CD14-positive monocyte (primary cell): ENCODE measurements around the gene NAA38. TPM values are rescaled to one million over a fixed set of nuclear protein-coding genes. Genes with fewer than 3 reads are reported as not detected.
A peak's percentile ranks its signal among the peaks of the same experiment; 100 is the strongest.

ENCODE experiments used
- DNase-seq, 3 donors: peaks; one replicate each; pipeline ENCODE4 v3.0.0-alpha.2; 2011 to 2022
- H2AFZ ChIP-seq: 2 replicates; pipeline ENCODE4 v1.6.0; 2012; ENCODE audit warnings: mild to moderate bottlenecking, low read depth, low read length, inconsistent platforms; ENCODE audit not compliant: insufficient read depth, poor library complexity, severe bottlenecking
- H3K27ac ChIP-seq, 2 donors: 1 replicate in 1 of 2; 2 replicates in 1 of 2; pipeline ENCODE4 v1.5.1; 2012 to 2013; ENCODE audit warnings: low read length in 2 of 2, control low read depth in 1 of 2, inconsistent platforms in 1 of 2, low read depth in 1 of 2, mild to moderate bottlenecking in 1 of 2
- H3K27me3 ChIP-seq, 2 donors: one replicate each; pipeline versions ENCODE4 v1.6.0 to v1.6.1; 2011 to 2013; ENCODE audit warnings: low read length in 2 of 2; ENCODE audit not compliant: control insufficient read depth in 2 of 2, insufficient read depth in 2 of 2
- H3K36me3 ChIP-seq, 2 donors: replicated peaks in 1 of 2; 1 replicate in 1 of 2; 2 replicates in 1 of 2; pipeline versions ENCODE4 v1.5.1 to v1.6.1; 2012 to 2013; ENCODE audit warnings: low read length in 2 of 2, control low read depth in 1 of 2, inconsistent platforms in 1 of 2, mild to moderate bottlenecking in 1 of 2; ENCODE audit not compliant: insufficient read depth in 2 of 2, control insufficient read depth in 1 of 2
- H3K4me1 ChIP-seq, 2 donors: 1 replicate in 1 of 2; 2 replicates in 1 of 2; pipeline versions ENCODE4 v1.5.1 to v1.6.1; 2012 to 2013; ENCODE audit warnings: low read length in 2 of 2, control low read depth in 1 of 2, inconsistent platforms in 1 of 2, mild to moderate bottlenecking in 1 of 2, moderate library complexity in 1 of 2; ENCODE audit not compliant: insufficient read depth in 2 of 2, control insufficient read depth in 1 of 2
- H3K4me2 ChIP-seq: replicated peaks from 2 replicates; pipeline ENCODE3; 2012; ENCODE audit warnings: low read length, moderate library complexity, mild to moderate bottlenecking; ENCODE audit not compliant: poor library complexity, severe bottlenecking; ENCODE audit errors: extremely low read depth
- H3K4me3 ChIP-seq, 3 experiments: fragments of 200-600 bp in 1 of 3; sonication (generic) in 1 of 3; replicated peaks in 1 of 3; 1 replicate in 2 of 3; 2 replicates in 1 of 3; pipeline ENCODE4 v1.5.1; 2011 to 2013; ENCODE audit warnings: low read length in 3 of 3, mild to moderate bottlenecking in 3 of 3, control low read depth in 2 of 3, low read depth in 2 of 3, inconsistent platforms in 1 of 3, moderate library complexity in 1 of 3
- H3K79me2 ChIP-seq: 2 replicates; pipeline ENCODE4 v1.6.0; 2012; ENCODE audit warnings: mild to moderate bottlenecking, control low read depth, inconsistent platforms, low read length, moderate library complexity; ENCODE audit not compliant: insufficient read depth
- H3K9ac ChIP-seq: 2 replicates; pipeline ENCODE4 v1.6.0; 2017; ENCODE audit warnings: low read length, mild to moderate bottlenecking; ENCODE audit not compliant: insufficient read depth, poor library complexity, severe bottlenecking
- H3K9me3 ChIP-seq, 2 donors: replicated peaks in 1 of 2; 1 replicate in 1 of 2; 2 replicates in 1 of 2; pipeline versions ENCODE4 v1.5.1 to v1.6.1; 2012 to 2013; ENCODE audit warnings: low read length in 2 of 2, control low read depth in 1 of 2; ENCODE audit not compliant: control insufficient read depth in 1 of 2, insufficient read depth in 1 of 2
- H4K20me1 ChIP-seq: 2 replicates; pipeline ENCODE4 v1.6.0; 2012; ENCODE audit warnings: mild to moderate bottlenecking, low read length, control low read depth, moderate library complexity; ENCODE audit not compliant: insufficient read depth
- H3K27ac Mint-ChIP-seq, 7 donors: one replicate each; pipeline ENCODE4 v1.8.0; 2020; ENCODE audit warnings: mild to moderate bottlenecking in 7 of 7, mixed read lengths in 7 of 7, moderate library complexity in 6 of 7, inconsistent platforms in 2 of 7
- H3K27me3 Mint-ChIP-seq, 3 donors: one replicate each; pipeline ENCODE4 v1.8.0; 2021 to 2022; ENCODE audit warnings: low read depth in 3 of 3, mild to moderate bottlenecking in 3 of 3, mixed read lengths in 3 of 3, moderate library complexity in 3 of 3, inconsistent platforms in 1 of 3
- H3K36me3 Mint-ChIP-seq, 2 donors: one replicate each; pipeline ENCODE4 v1.8.0; 2020; ENCODE audit warnings: mixed read lengths in 2 of 2, inconsistent platforms in 1 of 2, mild to moderate bottlenecking in 1 of 2
- H3K4me1 Mint-ChIP-seq: one replicate; pipeline ENCODE4 v1.8.0; 2020; ENCODE audit warnings: mild to moderate bottlenecking, mixed read lengths
- H3K4me3 Mint-ChIP-seq, 2 donors: one replicate each; pipeline ENCODE4 v1.8.0; 2020; ENCODE audit warnings: mild to moderate bottlenecking in 2 of 2, mixed read lengths in 2 of 2, moderate library complexity in 1 of 2
- H3K9me3 Mint-ChIP-seq, 7 donors: one replicate each; pipeline ENCODE4 v1.8.0; 2020 to 2022; ENCODE audit warnings: mixed read lengths in 7 of 7, mild to moderate bottlenecking in 6 of 7, moderate library complexity in 6 of 7, inconsistent platforms in 2 of 7
- CTCF ChIP-seq: fragments of 200-600 bp; IDR thresholded peaks from one replicate; pipeline ENCODE4 v1.8.0; 2022; ENCODE audit warnings: antibody characterized with exemption, mild to moderate bottlenecking
- WGBS: methylation state at CpG from one replicate; pipeline ENCODE4 v1.1.5; 2013; ENCODE audit warnings: missing lambda C conversion rate; ENCODE audit not compliant: insufficient coverage; 5-methylcytosine and 5-hydroxymethylcytosine counted together
- intact Hi-C, 2 donors: fragments of 100-400 bp; cut with micrococcal nuclease; formaldehyde crosslinking; loops; one replicate each; pipeline versions ENCODE4 v1.15.0 to v1.15.1; 2023
- polyA plus RNA-seq, 3 donors: library from polyadenylated mRNA; depleted of rRNA in 1 of 3; unstranded in 2 of 3; stranded (reverse) in 1 of 3; fragments of 300-500 nt in 2 of 3; fragments of >200 nt in 1 of 3; fragmentation: Illumina TruSeq in 2 of 3; gene quantifications; 1 replicate in 2 of 3; 2 replicates in 1 of 3; pipeline ENCODE4 v1.2.3, GENCODE V29; 2012 to 2021

Gene NAA38
- polyA plus RNA-seq, 3 donors, result 63.8 to 197 (median 148) TPM

- intact Hi-C loops, result no loop called here
- Histone ChIP-seq H3K4me3 (no peak overlapping the region), H3K79me2 (peaks cover 50% of the 10 kb centered on the region), H4K20me1 (no peaks in the 10 kb centered on the region), H3K27me3 (no peaks in the 10 kb centered on the region), H2AFZ (no peak overlapping the region), H3K9ac (no peak overlapping the region), H3K36me3 (no peaks in the 10 kb centered on the region), H3K9me3 (no peaks in the 10 kb centered on the region), H3K4me2 (no peak overlapping the region), H3K27ac (no peak overlapping the region), H3K4me1 (peaks cover 57 to 75% of the 10 kb centered on the region in 2 donors)
- Mint-ChIP-seq H3K4me1 (peaks cover 31% of the 10 kb centered on the region), H3K27me3 (no peaks in the 10 kb centered on the region), H3K4me3 (no peak overlapping the region), H3K27ac (peak overlapping the region in 1 of 7 donors; percentile 32), H3K36me3 (peaks cover 5 to 6% of the 10 kb centered on the region in 2 donors), H3K9me3 (no peaks in the 10 kb centered on the region)
- no peak for TF ChIP-seq CTCF
- WGBS, result 100% methylated on average over 5 of the region's 7 CpGs
- no peak for DNase-seq
These were observed 20.9 kb upstream of the NAA38 start for GRCh38 chr17:7878234-7878633.

GRCh38 chr17:7875804-7876370 is 18.5 kb upstream of the NAA38 start:
- no peak for DNase-seq
- H2AFZ ChIP-seq, result peak overlapping the region; percentile 32
- no peaks in the 10 kb centered on the region for H3K9me3 Mint-ChIP-seq
- no peaks in the 10 kb centered on the region for H3K27me3 ChIP-seq
- peaks cover 50% of the 10 kb centered on the region for H3K4me1 Mint-ChIP-seq
- peaks cover 53% of the 10 kb centered on the region for H3K79me2 ChIP-seq
- H3K9me3 ChIP-seq, result no peaks in the 10 kb centered on the region
- peaks cover 56 to 73% of the 10 kb centered on the region in 2 donors for H3K4me1 ChIP-seq
- no peak overlapping the region for H3K9ac ChIP-seq
- no peak for TF ChIP-seq CTCF
- peak overlapping the region in 6 of 7 donors; percentile 64 to 83 (median 69) for H3K27ac Mint-ChIP-seq
- peak overlapping the region; percentile 56 for H3K4me2 ChIP-seq
- H3K36me3 ChIP-seq, result no peaks in the 10 kb centered on the region
- no peaks in the 10 kb centered on the region for H3K27me3 Mint-ChIP-seq
- no peaks in the 10 kb centered on the region for H4K20me1 ChIP-seq
- peaks cover 5 to 8% of the 10 kb centered on the region in 2 donors for H3K36me3 Mint-ChIP-seq
- H3K4me3 Mint-ChIP-seq, result peak overlapping the region in 1 of 2 donors; percentile 81
- intact Hi-C loops, result no loop called here
- H3K27ac ChIP-seq, result peak overlapping the region in 1 of 2 donors; percentile 39
- WGBS, result 0% methylated on average over 1 of the region's 2 CpGs
- peak overlapping the region in 1 of 3 experiments; percentile 34 for H3K4me3 ChIP-seq
